Subcutaneous abdominal adipose tissue (tissue), 5 donors: ENCODE data around the gene ABTB2.
A peak's percentile ranks its signal among the peaks of the same experiment; 100 is the strongest.

ENCODE experiments used
- H3K27ac ChIP-seq: one replicate; pipeline ENCODE4 v1.7.0; 2013; ENCODE audit warnings: low read depth, mild to moderate bottlenecking, inconsistent platforms, low read length, moderate library complexity
- H3K27me3 ChIP-seq, 5 donors: one replicate each; pipeline ENCODE4 v1.7.0; 2013; ENCODE audit warnings: low read length in 5 of 5, inconsistent platforms in 1 of 5; ENCODE audit not compliant: control insufficient read depth in 5 of 5, insufficient read depth in 4 of 5
- H3K36me3 ChIP-seq, 5 donors: one replicate each; pipeline ENCODE4 v1.7.0; 2013; ENCODE audit warnings: low read length in 5 of 5; ENCODE audit not compliant: control insufficient read depth in 5 of 5, insufficient read depth in 5 of 5
- H3K4me1 ChIP-seq, 5 donors: one replicate each; pipeline ENCODE4 v1.7.0; 2013; ENCODE audit warnings: low read length in 5 of 5, mild to moderate bottlenecking in 3 of 5, moderate library complexity in 1 of 5; ENCODE audit not compliant: control insufficient read depth in 5 of 5, insufficient read depth in 5 of 5
- H3K4me3 ChIP-seq, 5 donors: one replicate each; pipeline ENCODE4 v1.7.0; 2013; ENCODE audit warnings: low read length in 5 of 5, low read depth in 1 of 5
- H3K9ac ChIP-seq, 5 donors: one replicate each; pipeline ENCODE4 v1.7.0; 2013; ENCODE audit warnings: low read length in 5 of 5, mild to moderate bottlenecking in 4 of 5, moderate library complexity in 3 of 5
- H3K9me3 ChIP-seq, 5 donors: one replicate each; pipeline ENCODE4 v1.7.0; 2013; ENCODE audit warnings: low read length in 5 of 5; ENCODE audit not compliant: control insufficient read depth in 5 of 5
- donor health status: healthy.
- donor health status: healthy.
- donor health status: healthy.
- donor health status: healthy.
- donor health status: healthy.

Gene ABTB2

GRCh38 chr11:34191578-34191977 lies 166.2 kb downstream of the ABTB2 start:
- Histone ChIP-seq H3K4me3 (no peak overlapping the region), H3K4me1 (peaks cover 0 to 6% (median 5%) of the 10 kb centered on the region in 5 donors), H3K9ac (no peak overlapping the region), H3K27me3 (peaks cover 0 to 3% (median 0%) of the 10 kb centered on the region in 5 donors), H3K27ac (no peak overlapping the region), H3K9me3 (no peaks in the 10 kb centered on the region), H3K36me3 (no peaks in the 10 kb centered on the region)

GRCh38 chr11:34190192-34191139 lies 167.3 kb downstream of the ABTB2 start:
- no peak overlapping the region for H3K27ac ChIP-seq
- no peaks in the 10 kb centered on the region for H3K36me3 ChIP-seq
- H3K4me1 ChIP-seq, result peaks cover 0 to 14% (median 13%) of the 10 kb centered on the region in 5 donors
- no peak overlapping the region for H3K4me3 ChIP-seq
- no peak overlapping the region for H3K9ac ChIP-seq
- peaks cover 0 to 3% (median 0%) of the 10 kb centered on the region in 5 donors for H3K27me3 ChIP-seq
- H3K9me3 ChIP-seq, result no peaks in the 10 kb centered on the region

GRCh38 chr11:34189191-34189590 lies 168.6 kb downstream of the ABTB2 start:
- no peak overlapping the region for H3K9ac ChIP-seq
- H3K9me3 ChIP-seq, result no peaks in the 10 kb centered on the region
- H3K27ac ChIP-seq, result no peak overlapping the region
- peaks cover 0 to 14% (median 13%) of the 10 kb centered on the region in 5 donors for H3K4me1 ChIP-seq
- no peaks in the 10 kb centered on the region for H3K36me3 ChIP-seq
- no peak overlapping the region for H3K4me3 ChIP-seq
- H3K27me3 ChIP-seq, result peaks cover 0 to 3% (median 0%) of the 10 kb centered on the region in 5 donors

GRCh38 chr11:34188181-34188580 lies 169.6 kb downstream of the ABTB2 start:
- Histone ChIP-seq H3K36me3 (no peaks in the 10 kb centered on the region), H3K9ac (no peak overlapping the region), H3K4me3 (no peak overlapping the region), H3K27ac (no peak overlapping the region), H3K27me3 (peaks cover 0 to 3% (median 0%) of the 10 kb centered on the region in 5 donors), H3K9me3 (no peaks in the 10 kb centered on the region), H3K4me1 (peaks cover 0 to 14% (median 13%) of the 10 kb centered on the region in 5 donors)

DNA sequence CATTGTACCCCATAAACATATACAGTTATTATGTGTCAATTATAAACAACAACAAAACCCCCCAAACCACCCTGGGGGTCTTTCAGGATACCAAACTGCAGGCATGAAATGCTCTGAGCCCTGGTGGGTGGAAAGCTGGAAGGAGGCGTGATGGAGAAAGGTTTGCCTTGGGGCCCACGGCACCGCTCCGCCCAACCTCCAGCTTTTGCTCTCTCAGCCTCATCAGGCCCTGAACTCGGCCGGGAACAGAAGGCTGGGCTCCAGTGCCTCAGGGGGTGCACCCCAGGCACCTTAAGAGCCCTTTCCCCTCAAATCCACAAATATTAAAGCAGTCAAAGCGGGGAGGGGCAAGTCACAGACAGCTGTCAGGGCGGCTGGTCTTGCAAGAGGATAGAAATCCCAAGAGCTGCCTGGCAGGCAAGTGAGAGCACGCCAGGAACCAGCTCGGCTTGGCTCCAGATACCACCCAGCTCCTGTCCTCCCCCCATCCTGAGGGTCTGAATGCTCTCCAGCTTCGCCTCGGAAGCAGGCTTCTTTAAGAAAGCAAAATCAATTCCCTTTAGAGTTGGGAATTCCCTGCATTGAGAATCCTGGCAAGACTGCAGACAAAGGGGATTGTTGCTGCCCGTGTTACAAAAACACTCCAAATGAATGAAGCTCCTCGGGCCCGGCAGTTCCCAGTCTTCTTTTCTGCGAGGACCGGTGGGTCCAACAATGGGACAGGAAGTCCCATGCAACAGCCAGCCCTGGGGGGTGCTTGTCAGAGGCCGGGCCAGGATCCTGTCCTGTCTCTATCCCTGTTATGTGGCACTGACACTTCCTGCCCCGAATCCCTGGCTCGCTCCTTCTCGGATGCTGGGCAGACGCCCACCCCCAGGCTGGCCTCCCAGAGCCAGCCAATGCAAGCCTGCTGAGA lies 171.6 kb downstream of the ABTB2 start:
- Histone ChIP-seq H3K36me3 (no peaks in the 10 kb centered on the region), H3K4me3 (no peak overlapping the region), H3K9ac (peak overlapping the region in 2 of 5 donors; percentile 20 to 26), H3K4me1 (peaks cover 0 to 19% (median 12%) of the 10 kb centered on the region in 5 donors), H3K27me3 (peaks cover 0 to 3% (median 0%) of the 10 kb centered on the region in 5 donors), H3K27ac (no peak overlapping the region), H3K9me3 (no peaks in the 10 kb centered on the region)

- H3K36me3 ChIP-seq, result no peaks in the 10 kb centered on the region
- H3K4me1 ChIP-seq, result peaks cover 0 to 20% (median 12%) of the 10 kb centered on the region in 5 donors
- H3K4me3 ChIP-seq, result no peak overlapping the region
- no peaks in the 10 kb centered on the region for H3K9me3 ChIP-seq
- H3K27me3 ChIP-seq, result peaks cover 0 to 3% (median 0%) of the 10 kb centered on the region in 5 donors
- H3K9ac ChIP-seq, result no peak overlapping the region
- H3K27ac ChIP-seq, result no peak overlapping the region
Observed at GRCh38 chr11:34184505-34185015, 173.2 kb downstream of the ABTB2 start.

GRCh38 chr11:34183848-34184391 lies 173.9 kb downstream of the ABTB2 start:
- H3K4me1 ChIP-seq, result peaks cover 0 to 20% (median 12%) of the 10 kb centered on the region in 5 donors

DNA sequence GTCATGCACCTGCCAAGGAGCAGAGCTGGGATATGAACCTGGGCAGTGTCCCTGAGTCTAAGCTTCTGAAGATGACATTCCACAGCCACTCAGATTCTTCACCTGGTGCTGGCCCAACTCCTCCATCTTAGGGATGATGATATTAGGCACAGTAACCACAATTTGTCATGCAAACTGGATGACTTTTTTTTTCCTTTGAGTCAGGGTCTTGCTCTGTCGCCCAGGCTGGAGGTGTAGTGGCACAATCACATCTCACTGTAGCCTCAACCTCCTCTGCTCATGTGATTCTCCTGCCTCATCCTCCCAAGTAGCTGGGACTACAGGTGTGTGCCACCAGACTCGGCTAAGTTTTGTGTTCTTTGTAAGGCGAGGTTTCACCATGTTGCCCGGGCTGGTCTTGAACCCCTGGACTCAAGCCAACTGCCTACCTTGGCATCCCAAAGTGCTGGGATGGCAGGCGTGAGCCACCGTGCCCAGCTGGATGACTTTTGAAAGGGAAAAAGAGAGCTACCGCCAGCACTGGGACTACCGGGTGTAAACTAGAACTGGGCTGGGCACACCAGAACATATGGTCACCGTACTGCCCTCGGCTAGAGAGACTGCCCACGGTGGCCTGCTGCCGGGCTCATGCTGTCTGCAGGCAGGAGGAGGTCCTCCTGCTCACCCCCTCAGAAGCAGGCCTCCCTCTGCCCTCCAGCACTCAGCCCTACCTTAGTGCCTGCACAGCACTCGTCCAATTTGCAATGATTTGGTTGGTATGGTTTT lies 174.7 kb downstream of the ABTB2 start:
- H3K4me1 ChIP-seq, result peaks cover 0 to 20% (median 12%) of the 10 kb centered on the region in 5 donors
- H3K9me3 ChIP-seq, result no peaks in the 10 kb centered on the region
- H3K27ac ChIP-seq, result no peak overlapping the region

More at GRCh38 chr11:34183848-34184391, 173.9 kb downstream of the ABTB2 start:
- Histone ChIP-seq H3K4me3 (no peak overlapping the region), H3K9me3 (no peaks in the 10 kb centered on the region), H3K27ac (no peak overlapping the region), H3K9ac (no peak overlapping the region), H3K36me3 (no peaks in the 10 kb centered on the region), H3K27me3 (peaks cover 0 to 3% (median 0%) of the 10 kb centered on the region in 5 donors)

DNA sequence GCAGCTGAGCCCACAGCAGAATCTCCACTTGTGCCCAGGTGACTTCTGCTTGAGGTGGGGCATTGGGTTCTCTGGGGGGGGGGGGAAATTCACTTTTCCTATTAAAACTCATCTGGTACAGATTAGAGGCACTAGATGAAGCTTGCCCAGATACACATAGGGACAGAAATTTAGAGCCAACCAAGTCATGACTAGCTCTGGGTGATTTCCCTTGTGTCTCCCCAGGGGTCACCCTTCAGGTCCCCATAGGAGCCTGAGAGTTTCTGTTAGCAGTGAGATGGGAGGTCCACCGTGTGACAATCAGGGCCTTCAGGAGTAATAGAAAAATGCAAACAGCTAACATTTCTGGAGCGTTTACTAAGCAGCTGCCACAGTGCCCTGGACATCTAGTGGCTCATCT lies 175.4 kb downstream of the ABTB2 start:
- H3K9me3 ChIP-seq, result no peaks in the 10 kb centered on the region
- H3K9ac ChIP-seq, result no peak overlapping the region
- H3K4me1 ChIP-seq, result peaks cover 0 to 20% (median 12%) of the 10 kb centered on the region in 5 donors
- H3K36me3 ChIP-seq, result no peaks in the 10 kb centered on the region
- H3K27me3 ChIP-seq, result no peaks in the 10 kb centered on the region
- no peak overlapping the region for H3K27ac ChIP-seq
- no peak overlapping the region for H3K4me3 ChIP-seq

More for the DNA sequence above, 174.7 kb downstream of the ABTB2 start:
- no peaks in the 10 kb centered on the region for H3K36me3 ChIP-seq
- H3K9ac ChIP-seq, result no peak overlapping the region
- no peak overlapping the region for H3K4me3 ChIP-seq
- H3K27me3 ChIP-seq, result no peaks in the 10 kb centered on the region
